SH-SY5Y (cell line): ENCODE measurements around the gene SPPL3.

Experiments used
- GATA2 ChIP-seq: IDR thresholded peaks from 2 replicates; pipeline ENCODE4 v1.6.1; 2011; ENCODE audit warnings: mild to moderate bottlenecking, low read depth, low read length
- GATA3 ChIP-seq: IDR thresholded peaks from 2 replicates; pipeline ENCODE4 v1.6.1; 2011; ENCODE audit warnings: low read depth, mild to moderate bottlenecking, low read length, moderate library complexity

GRCh38 chr12:120841525-120841924 lies 62.6 kb downstream of the SPPL3 start:
- no peak for TF ChIP-seq GATA3
- no peak for TF ChIP-seq GATA2
